Stimulated activated CD8-positive, alpha-beta memory T cell treated with anti-CD3 and anti-CD28 coated beads, Interleukin-7, amount 100 ng/mL, for 24 hours (primary cell): ENCODE data around the gene IQGAP2.

Experiments used
- DNase-seq: peaks from one replicate; pipeline ENCODE4 v3.0.0-alpha.2; 2020; ENCODE audit warnings: low read depth

Gene IQGAP2

GRCh38 chr5:76690704-76691466 is 287.8 kb downstream of the IQGAP2 start:
- DNase-seq = no peak

GRCh38 chr5:76691467-76692273 is 288.6 kb downstream of the IQGAP2 start:
- DNase-seq = no peak

- DNase-seq = no peak
Measured at GRCh38 chr5:76692274-76692540, 289.1 kb downstream of the IQGAP2 start.

GRCh38 chr5:76692651-76693050 is 289.6 kb downstream of the IQGAP2 start:
- DNase-seq = no peak

- no peak for DNase-seq
Measured at GRCh38 chr5:76693141-76693540, 290.1 kb downstream of the IQGAP2 start.

- DNase-seq = no peak
Measured at GRCh38 chr5:76694317-76694716, 291.2 kb downstream of the IQGAP2 start.

- DNase-seq = no peak
Measured at GRCh38 chr5:76695346-76695745, 292.3 kb downstream of the IQGAP2 start.

- DNase-seq = no peak
Measured at GRCh38 chr5:76696251-76696650, 293.2 kb downstream of the IQGAP2 start.

- DNase-seq = no peak
Measured at GRCh38 chr5:76697670-76698069, 294.6 kb downstream of the IQGAP2 start.

GRCh38 chr5:76700571-76700970 is 297.5 kb downstream of the IQGAP2 start:
- no peak for DNase-seq

GRCh38 chr5:76701298-76701697 is 298.2 kb downstream of the IQGAP2 start:
- no peak for DNase-seq

GRCh38 chr5:76703707-76704106 is 300.6 kb downstream of the IQGAP2 start:
- no peak for DNase-seq

GRCh38 chr5:76704131-76704663 is 301.1 kb downstream of the IQGAP2 start:
- no peak for DNase-seq

- no peak for DNase-seq
Measured at GRCh38 chr5:76705574-76705973, 302.5 kb downstream of the IQGAP2 start.

GRCh38 chr5:76709762-76710161 is 306.7 kb downstream of the IQGAP2 start:
- DNase-seq = no peak

GRCh38 chr5:76710991-76711390 is 307.9 kb downstream of the IQGAP2 start:
- no peak for DNase-seq

- no peak for DNase-seq
Measured at GRCh38 chr5:76714751-76715485, 311.8 kb downstream of the IQGAP2 start.

GRCh38 chr5:76715486-76715735 is 312.3 kb downstream of the IQGAP2 start:
- no peak for DNase-seq

- no peak for DNase-seq
Measured at GRCh38 chr5:76715736-76716455, 312.8 kb downstream of the IQGAP2 start, which contains the start of gene F2R. Gene F2R, plus strand, starts transcription at chr5:76716126. Its CDS starts 182 bp downstream, at chr5:76716308.

GRCh38 chr5:76716456-76717157 is 313.5 kb downstream of the IQGAP2 start:
- no peak for DNase-seq

GRCh38 chr5:76717222-76718083 is 314.4 kb downstream of the IQGAP2 start:
- DNase-seq = no peak
